Neural crest cell (in vitro differentiated cells): ENCODE data around the gene ACAP2. TPM values are rescaled to one million over a fixed set of nuclear protein-coding genes. Genes with fewer than 3 reads are reported as not detected.

Source experiments
- DNase-seq: peaks from one replicate; pipeline ENCODE4 v3.0.0; 2021; ENCODE audit warnings: low read depth, mixed read lengths, low spot score
- H3K27ac Mint-ChIP-seq: one replicate; pipeline ENCODE4 v1.8.0; 2021; ENCODE audit warnings: mild to moderate bottlenecking, mixed read lengths; ENCODE audit not compliant: unreplicated experiment
- H3K27me3 Mint-ChIP-seq: 2 replicates; pipeline ENCODE4 v1.8.0; 2021; ENCODE audit warnings: low read depth, mild to moderate bottlenecking, mixed read lengths
- H3K36me3 Mint-ChIP-seq: 2 replicates; pipeline ENCODE4 v1.8.0; 2021; ENCODE audit warnings: low read depth, mild to moderate bottlenecking, mixed read lengths
- H3K4me1 Mint-ChIP-seq: 2 replicates; pipeline ENCODE4 v1.8.0; 2021; ENCODE audit warnings: mixed read lengths
- H3K4me3 Mint-ChIP-seq: one replicate; pipeline ENCODE4 v1.8.0; 2021; ENCODE audit warnings: mild to moderate bottlenecking, mixed read lengths
- H3K9me3 Mint-ChIP-seq: 2 replicates; pipeline ENCODE4 v1.8.0; 2021; ENCODE audit warnings: mixed read lengths
- CTCF ChIP-seq: fragments of 200-600 bp; sonication (generic); conservative IDR thresholded peaks from 2 replicates; pipeline ENCODE4 v1.5.0; 2021; ENCODE audit warnings: antibody characterized with exemption, mild to moderate bottlenecking
- total RNA-seq: library from RNA; stranded (reverse); gene quantifications from 2 replicates; pipeline ENCODE4 v1.2.1, GENCODE V29; 2021

Gene ACAP2
- total RNA-seq, 1 donor from 2014 or later = 35.7 TPM

- no peaks in the 10 kb centered on the region for H3K4me1 Mint-ChIP-seq
- H3K27me3 Mint-ChIP-seq = no peaks in the 10 kb centered on the region
- DNase-seq = no peak
- no peak overlapping the region for H3K4me3 Mint-ChIP-seq
- peaks cover 3% of the 10 kb centered on the region for H3K36me3 Mint-ChIP-seq
- H3K27ac Mint-ChIP-seq = no peak overlapping the region
- peaks cover 4% of the 10 kb centered on the region for H3K9me3 Mint-ChIP-seq
- TF ChIP-seq CTCF = no peak
These were observed 17.0 kb downstream of the ACAP2 start for GRCh38 chr3:195425849-195426248.

GRCh38 chr3:195423818-195424217, 19.0 kb downstream of the ACAP2 start:
- Mint-ChIP-seq H3K36me3 (peaks cover 3% of the 10 kb centered on the region), H3K4me3 (no peak overlapping the region), H3K27ac (no peak overlapping the region), H3K27me3 (no peaks in the 10 kb centered on the region), H3K4me1 (no peaks in the 10 kb centered on the region), H3K9me3 (peaks cover 4% of the 10 kb centered on the region)
- DNase-seq = no peak
- TF ChIP-seq CTCF = no peak

GRCh38 chr3:195421400-195421799, 21.4 kb downstream of the ACAP2 start:
- no peaks in the 10 kb centered on the region for H3K4me1 Mint-ChIP-seq
- no peak for DNase-seq
- peaks cover 3% of the 10 kb centered on the region for H3K36me3 Mint-ChIP-seq
- H3K27me3 Mint-ChIP-seq = no peaks in the 10 kb centered on the region
- no peak overlapping the region for H3K4me3 Mint-ChIP-seq
- H3K27ac Mint-ChIP-seq = no peak overlapping the region
- H3K9me3 Mint-ChIP-seq = peaks cover under 1% of the 10 kb centered on the region
- TF ChIP-seq CTCF = no peak

GRCh38 chr3:195416795-195417194, 26.0 kb downstream of the ACAP2 start:
- Mint-ChIP-seq H3K4me3 (no peak overlapping the region), H3K36me3 (peaks cover 3% of the 10 kb centered on the region), H3K27me3 (no peaks in the 10 kb centered on the region), H3K4me1 (no peaks in the 10 kb centered on the region), H3K9me3 (peaks cover 4% of the 10 kb centered on the region), H3K27ac (no peak overlapping the region)
- TF ChIP-seq CTCF = no peak
- DNase-seq = no peak

GRCh38 chr3:195411836-195412235, 31.0 kb downstream of the ACAP2 start:
- no peaks in the 10 kb centered on the region for H3K27me3 Mint-ChIP-seq
- no peak for TF ChIP-seq CTCF
- peaks cover 4% of the 10 kb centered on the region for H3K9me3 Mint-ChIP-seq
- peaks cover 14% of the 10 kb centered on the region for H3K36me3 Mint-ChIP-seq
- no peaks in the 10 kb centered on the region for H3K4me1 Mint-ChIP-seq
- H3K27ac Mint-ChIP-seq = no peak overlapping the region
- DNase-seq = no peak
- no peak overlapping the region for H3K4me3 Mint-ChIP-seq

DNA sequence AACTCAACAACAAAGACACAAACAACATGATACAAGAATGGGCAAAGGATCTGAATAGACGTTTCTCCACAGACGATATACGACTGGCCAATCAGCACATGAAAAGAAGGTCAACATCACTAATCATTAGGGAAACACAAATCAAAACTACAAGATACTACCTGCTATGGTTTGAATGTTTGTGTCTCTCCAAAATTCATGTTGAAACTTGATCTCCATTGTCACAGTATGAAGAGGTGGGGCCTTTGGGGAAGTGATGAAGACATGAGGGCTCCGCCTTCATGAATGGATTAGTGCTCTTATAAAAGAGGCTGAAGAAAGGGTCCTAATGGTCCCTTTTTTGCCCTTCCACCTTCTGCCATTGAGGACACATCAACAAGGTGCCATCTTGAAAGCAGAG, 32.3 kb downstream of the ACAP2 start:
- no peaks in the 10 kb centered on the region for H3K4me1 Mint-ChIP-seq
- TF ChIP-seq CTCF = no peak
- no peak overlapping the region for H3K4me3 Mint-ChIP-seq
- peaks cover 14% of the 10 kb centered on the region for H3K36me3 Mint-ChIP-seq
- no peak overlapping the region for H3K27ac Mint-ChIP-seq
- no peak for DNase-seq
- peaks cover 2% of the 10 kb centered on the region for H3K9me3 Mint-ChIP-seq
- no peaks in the 10 kb centered on the region for H3K27me3 Mint-ChIP-seq
